ENCODE results near the gene ARIH2.
"Not testable (repeated sequence)": the region's sequence is repeated elsewhere in the genome, so short reads cannot be mapped to it uniquely, and the experiment has no call there.

Gene ARIH2

GRCh38 chr3:49001155-49001554 is 82.5 kb downstream of the ARIH2 start:
- no peak for DNase-seq (ENCODE audit: low read depth in 2 of 2, low spot score in 1 of 2)

GRCh38 chr3:49004352-49005302 is 86.0 kb downstream of the ARIH2 start:
- DNase-seq (ENCODE audit: low read depth in 2 of 2, low spot score in 1 of 2): no peak

- DNase-seq (ENCODE audit: low read depth in 2 of 2, low spot score in 1 of 2): no peak
These were observed 86.7 kb downstream of the ARIH2 start for GRCh38 chr3:49005303-49005680.

- no peak for DNase-seq (ENCODE audit: low read depth in 2 of 2, low spot score in 1 of 2)
These were observed 87.4 kb downstream of the ARIH2 start for GRCh38 chr3:49005998-49006397.

GRCh38 chr3:49006408-49007067 is 87.9 kb downstream of the ARIH2 start:
- no peak for DNase-seq (ENCODE audit: low read depth in 2 of 2, low spot score in 1 of 2)

- peak; percentile 90 to 93 for DNase-seq (ENCODE audit: low read depth in 2 of 2, low spot score in 1 of 2)
These were observed 88.6 kb downstream of the ARIH2 start, which contains the start of gene WDR6 for GRCh38 chr3:49007068-49007770. Gene WDR6, plus strand, starts transcription at chr3:49007391. Its CDS starts 41 bp downstream, at chr3:49007432.

GRCh38 chr3:49007771-49008528 is 89.3 kb downstream of the ARIH2 start:
- DNase-seq (ENCODE audit: low read depth in 2 of 2, low spot score in 1 of 2): peak; percentile 63 to 70

- DNase-seq (ENCODE audit: low read depth in 2 of 2, low spot score in 1 of 2): not testable (repeated sequence)
These were observed 90.0 kb downstream of the ARIH2 start for GRCh38 chr3:49008627-49009026.

GRCh38 chr3:49009396-49009795 is 90.8 kb downstream of the ARIH2 start:
- DNase-seq (ENCODE audit: low read depth in 2 of 2, low spot score in 1 of 2): no peak

GRCh38 chr3:49012441-49013017 is 93.9 kb downstream of the ARIH2 start:
- no peak for DNase-seq (ENCODE audit: low read depth in 2 of 2, low spot score in 1 of 2)

- no peak for DNase-seq (ENCODE audit: low read depth in 2 of 2, low spot score in 1 of 2)
These were observed 94.6 kb downstream of the ARIH2 start for GRCh38 chr3:49013113-49013737.

GRCh38 chr3:49013738-49014660 is 95.4 kb downstream of the ARIH2 start:
- no peak for DNase-seq (ENCODE audit: low read depth in 2 of 2, low spot score in 1 of 2)

GRCh38 chr3:49015072-49015471 is 96.4 kb downstream of the ARIH2 start:
- DNase-seq (ENCODE audit: low read depth in 2 of 2, low spot score in 1 of 2): no peak

- no peak for DNase-seq (ENCODE audit: low read depth in 2 of 2, low spot score in 1 of 2)
These were observed 97.1 kb downstream of the ARIH2 start for GRCh38 chr3:49015765-49016164.

GRCh38 chr3:49016414-49017228 is 98.0 kb downstream of the ARIH2 start:
- no peak for DNase-seq (ENCODE audit: low read depth in 2 of 2, low spot score in 1 of 2)

GRCh38 chr3:49017229-49017970 is 98.8 kb downstream of the ARIH2 start:
- no peak for DNase-seq (ENCODE audit: low read depth in 2 of 2, low spot score in 1 of 2)

- no peak for DNase-seq (ENCODE audit: low read depth in 2 of 2, low spot score in 1 of 2)
These were observed 99.5 kb downstream of the ARIH2 start, which contains the start of gene DALRD3 for GRCh38 chr3:49017971-49018706. Gene DALRD3, minus strand, starts transcription at chr3:49018580. Its CDS starts 16 bp downstream, at chr3:49018564.
